T-helper 1 cell (primary cell): Measurements from ENCODE around the gene SDK2.
"Not testable (repeated sequence)": the region's sequence is repeated elsewhere in the genome, so short reads cannot be mapped to it uniquely, and the experiment has no call there.

Experiments used
- DNase-seq, 5 donors: peaks; one replicate each; pipeline ENCODE4 v3.0.0-alpha.2; 2012 to 2020

The SDK2 gene

GRCh38 chr17:73312887-73313286, 331.4 kb downstream of the SDK2 start:
- not testable (repeated sequence) for DNase-seq

- peak; percentile 74 to 89 (median 80) for DNase-seq
Measured at GRCh38 chr17:73311781-73312641, 332.2 kb downstream of the SDK2 start, which contains the start of gene CDC42EP4. TSS of gene CDC42EP4 (minus strand) at chr17:73312001. CDS start at chr17:73286500, 25,501 bp downstream.

GRCh38 chr17:73311428-73311780, 332.8 kb downstream of the SDK2 start:
- no peak for DNase-seq

- DNase-seq = no peak
Measured at GRCh38 chr17:73309727-73310596, 334.3 kb downstream of the SDK2 start.

GRCh38 chr17:73308959-73309358, 335.3 kb downstream of the SDK2 start:
- not testable (repeated sequence) for DNase-seq

GRCh38 chr17:73308017-73308823, 336.0 kb downstream of the SDK2 start:
- no peak for DNase-seq

GRCh38 chr17:73307130-73307529, 337.1 kb downstream of the SDK2 start:
- no peak for DNase-seq

- no peak for DNase-seq
Measured at GRCh38 chr17:73305845-73306836, 338.1 kb downstream of the SDK2 start.

GRCh38 chr17:73304971-73305812, 339.1 kb downstream of the SDK2 start:
- DNase-seq = no peak

GRCh38 chr17:73304438-73304837, 339.8 kb downstream of the SDK2 start:
- no peak for DNase-seq

- no peak for DNase-seq
Measured at GRCh38 chr17:73302189-73302588, 342.1 kb downstream of the SDK2 start.

- no peak for DNase-seq
Measured at GRCh38 chr17:73301369-73301768, 342.9 kb downstream of the SDK2 start.

GRCh38 chr17:73300392-73300791, 343.9 kb downstream of the SDK2 start:
- no peak for DNase-seq

GRCh38 chr17:73297934-73298861, 346.0 kb downstream of the SDK2 start:
- no peak for DNase-seq

GRCh38 chr17:73293480-73293911, 350.7 kb downstream of the SDK2 start:
- no peak for DNase-seq

GRCh38 chr17:73293031-73293430, 351.2 kb downstream of the SDK2 start:
- DNase-seq = no peak

- DNase-seq = no peak
Measured at GRCh38 chr17:73292031-73292531, 352.2 kb downstream of the SDK2 start.

- no peak for DNase-seq
Measured at GRCh38 chr17:73291260-73291801, 352.9 kb downstream of the SDK2 start.
